ENCODE results near the gene TIAM2.

The TIAM2 gene

GRCh38 chr6:155064303-155064702 lies 69.2 kb downstream of the TIAM2 start:
- no peak for DNase-seq (ENCODE audit: low spot score)

GRCh38 chr6:155066361-155066760 lies 71.2 kb downstream of the TIAM2 start:
- no peak for DNase-seq (ENCODE audit: low spot score)

GRCh38 chr6:155066921-155067680 lies 72.0 kb downstream of the TIAM2 start:
- DNase-seq (ENCODE audit: low spot score), result no peak

- DNase-seq (ENCODE audit: low spot score), result no peak
Observed at GRCh38 chr6:155067956-155068615, 73.0 kb downstream of the TIAM2 start.

GRCh38 chr6:155069543-155069942 lies 74.4 kb downstream of the TIAM2 start:
- no peak for DNase-seq (ENCODE audit: low spot score)

- DNase-seq (ENCODE audit: low spot score), result no peak
Observed at GRCh38 chr6:155075930-155076695, 81.0 kb downstream of the TIAM2 start.

- no peak for DNase-seq (ENCODE audit: low spot score)
Observed at GRCh38 chr6:155077331-155077730, 82.2 kb downstream of the TIAM2 start.

- no peak for DNase-seq (ENCODE audit: low spot score)
Observed at GRCh38 chr6:155077784-155078183, 82.7 kb downstream of the TIAM2 start.

GRCh38 chr6:155078331-155078745 lies 83.2 kb downstream of the TIAM2 start:
- no peak for DNase-seq (ENCODE audit: low spot score)

GRCh38 chr6:155079985-155080452 lies 84.9 kb downstream of the TIAM2 start:
- DNase-seq (ENCODE audit: low spot score), result no peak

- DNase-seq (ENCODE audit: low spot score), result no peak
Observed at GRCh38 chr6:155080881-155081845, 86.0 kb downstream of the TIAM2 start.

- no peak for DNase-seq (ENCODE audit: low spot score)
Observed at GRCh38 chr6:155084431-155085123, 89.5 kb downstream of the TIAM2 start.

GRCh38 chr6:155085582-155086257 lies 90.6 kb downstream of the TIAM2 start:
- no peak for DNase-seq (ENCODE audit: low spot score)

GRCh38 chr6:155088856-155089255 lies 93.7 kb downstream of the TIAM2 start:
- no peak for DNase-seq (ENCODE audit: low spot score)

GRCh38 chr6:155089746-155090145 lies 94.6 kb downstream of the TIAM2 start:
- no peak for DNase-seq (ENCODE audit: low spot score)

- DNase-seq (ENCODE audit: low spot score), result no peak
Observed at GRCh38 chr6:155090166-155090565, 95.1 kb downstream of the TIAM2 start.

- no peak for DNase-seq (ENCODE audit: low spot score)
Observed at GRCh38 chr6:155091756-155092155, 96.6 kb downstream of the TIAM2 start.

GRCh38 chr6:155093430-155093829 lies 98.3 kb downstream of the TIAM2 start:
- no peak for DNase-seq (ENCODE audit: low spot score)

- no peak for DNase-seq (ENCODE audit: low spot score)
Observed at GRCh38 chr6:155100087-155100486, 105.0 kb downstream of the TIAM2 start.

- DNase-seq (ENCODE audit: low spot score), result no peak
Observed at GRCh38 chr6:155100591-155100990, 105.5 kb downstream of the TIAM2 start.

Data from kidney capillary endothelial cell (primary cell).